ENCODE data around the gene FAM227A. TPM values are rescaled to one million over a fixed set of nuclear protein-coding genes. Genes with fewer than 3 reads are reported as not detected.
A peak's percentile ranks its signal among the peaks of the same experiment; 100 is the strongest.

Gene FAM227A
- total and polyA plus RNA-seq, 4 donors = 1.1 to 10.0 (median 6.0) TPM

DNA sequence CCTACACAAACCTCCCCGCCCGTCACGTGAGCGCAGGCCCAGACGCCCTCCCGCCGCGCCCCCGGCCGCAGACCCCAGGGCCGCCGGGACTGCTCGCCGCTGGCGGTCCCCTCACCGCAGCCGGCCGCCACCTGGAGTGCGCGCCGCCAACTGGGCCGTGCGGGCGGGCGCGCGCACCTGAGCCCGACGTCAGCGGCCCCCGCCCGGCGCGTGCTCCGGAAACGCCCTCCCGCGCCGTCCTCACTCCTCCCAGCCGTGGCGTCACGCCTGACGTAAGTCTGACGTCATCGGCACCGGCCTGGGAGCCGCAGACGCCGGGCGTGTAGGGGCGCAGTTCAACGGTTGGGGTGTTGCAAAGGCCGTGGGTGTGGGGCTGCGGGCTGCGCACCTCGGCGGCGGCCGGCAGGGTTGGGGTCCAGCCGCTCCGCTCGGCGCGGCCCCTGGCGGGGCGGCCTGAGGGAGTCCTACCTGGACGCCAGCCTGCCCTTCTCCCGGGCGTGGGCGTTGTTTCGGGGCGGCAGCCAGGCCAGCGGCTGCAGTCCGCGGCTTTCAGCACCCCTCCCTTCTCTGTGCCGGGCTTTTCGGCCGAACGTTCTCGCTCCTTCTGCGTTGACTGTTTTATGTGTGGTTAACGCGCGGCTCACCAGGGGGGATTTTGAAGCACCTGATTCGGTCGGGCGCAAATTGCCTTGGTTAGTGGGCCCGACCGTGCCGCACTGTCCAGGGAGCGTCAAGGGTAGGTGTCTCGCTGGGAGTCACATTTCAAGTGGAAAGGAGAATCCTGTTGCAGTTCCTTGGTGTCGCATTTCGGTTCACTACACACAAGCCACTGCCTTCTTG, 44.8 kb upstream of the FAM227A start, which contains the start of gene JOSD1:
Gene JOSD1 (minus strand): TSS at position 155 of the 840 bp plus-strand sequence. CDS start 956 bp downstream, outside the sequence.
- H3K36me3 ChIP-seq (ENCODE audit: control insufficient read depth in 4 of 4, insufficient read depth in 4 of 4, low read length in 4 of 4) = peaks cover 0 to 5% (median 0%) of the 10 kb centered on the region in 4 donors
- TF ChIP-seq, protein P1, sequence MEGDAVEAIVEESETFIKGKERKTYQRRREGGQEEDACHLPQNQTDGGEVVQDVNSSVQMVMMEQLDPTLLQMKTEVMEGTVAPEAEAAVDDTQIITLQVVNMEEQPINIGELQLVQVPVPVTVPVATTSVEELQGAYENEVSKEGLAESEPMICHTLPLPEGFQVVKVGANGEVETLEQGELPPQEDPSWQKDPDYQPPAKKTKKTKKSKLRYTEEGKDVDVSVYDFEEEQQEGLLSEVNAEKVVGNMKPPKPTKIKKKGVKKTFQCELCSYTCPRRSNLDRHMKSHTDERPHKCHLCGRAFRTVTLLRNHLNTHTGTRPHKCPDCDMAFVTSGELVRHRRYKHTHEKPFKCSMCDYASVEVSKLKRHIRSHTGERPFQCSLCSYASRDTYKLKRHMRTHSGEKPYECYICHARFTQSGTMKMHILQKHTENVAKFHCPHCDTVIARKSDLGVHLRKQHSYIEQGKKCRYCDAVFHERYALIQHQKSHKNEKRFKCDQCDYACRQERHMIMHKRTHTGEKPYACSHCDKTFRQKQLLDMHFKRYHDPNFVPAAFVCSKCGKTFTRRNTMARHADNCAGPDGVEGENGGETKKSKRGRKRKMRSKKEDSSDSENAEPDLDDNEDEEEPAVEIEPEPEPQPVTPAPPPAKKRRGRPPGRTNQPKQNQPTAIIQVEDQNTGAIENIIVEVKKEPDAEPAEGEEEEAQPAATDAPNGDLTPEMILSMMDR (IDR thresholded peaks at IDR 0.05; ENCODE audit: control extremely low read depth, extremely low read depth) = no peak
- H3K4me1 ChIP-seq (ENCODE audit: control insufficient read depth in 5 of 5, insufficient read depth in 5 of 5, low read length in 5 of 5) = peaks cover 12 to 51% (median 23%) of the 10 kb centered on the region in 5 donors
- H3K4me3 ChIP-seq = peak within 1 kb of the TSS; percentile 79
- WGBS, 2 donors = 0 to 1% methylated on average over 60 to 94 of the region's 94 CpGs
- no peaks in the 10 kb centered on the region for H3K9me3 ChIP-seq (ENCODE audit: control insufficient read depth in 4 of 4, insufficient read depth in 3 of 4, low read length in 3 of 4)
- peak; percentile 94 to 96 (median 95) for DNase-seq
- peak within 1 kb of the TSS; percentile 91 to 92 for H3K9ac ChIP-seq (ENCODE audit: insufficient read depth in 1 of 2, low read length in 2 of 2)
- no peaks in the 10 kb centered on the region for H3K27me3 ChIP-seq (ENCODE audit: control insufficient read depth in 3 of 3, insufficient read depth in 3 of 3, low read length in 2 of 3)
- H3K27ac ChIP-seq (ENCODE audit: low read depth in 1 of 2, low read length in 1 of 2) = peak within 1 kb of the TSS; percentile 97 to 98
- peak; percentile 44 for ATAC-seq (ENCODE audit: insufficient read depth, low FRiP score)

DNA sequence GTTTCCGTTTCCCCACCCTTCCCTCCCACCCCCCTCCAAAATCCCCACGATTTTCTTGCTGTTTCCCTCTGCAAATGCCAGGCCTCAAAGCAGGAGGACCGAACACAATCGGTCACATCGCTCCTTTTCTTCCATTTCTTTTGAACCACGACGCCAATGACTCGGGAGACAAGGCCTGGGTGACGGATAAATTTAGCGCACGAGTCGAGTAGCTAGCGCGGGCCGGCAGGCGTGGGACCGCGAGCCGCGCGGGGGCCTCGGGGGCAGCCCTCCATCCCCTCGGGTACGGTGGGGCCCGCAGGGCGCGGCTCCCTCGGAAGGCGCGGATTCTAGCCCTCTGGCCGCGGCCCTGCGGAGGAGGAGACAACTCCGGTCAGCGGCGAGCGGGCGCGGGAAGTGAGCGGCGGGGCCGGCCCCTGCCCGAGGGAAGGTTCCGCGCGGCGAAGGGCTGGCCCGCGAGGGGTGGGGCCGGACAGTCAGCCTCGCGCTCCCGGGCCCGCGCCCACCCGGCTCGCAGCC, 44.1 kb upstream of the FAM227A start:
- Histone ChIP-seq H3K36me3 (ENCODE audit: control insufficient read depth in 4 of 4, insufficient read depth in 4 of 4, low read length in 4 of 4) (peaks cover 0 to 5% (median 0%) of the 10 kb centered on the region in 4 donors), H3K4me1 (ENCODE audit: control insufficient read depth in 5 of 5, insufficient read depth in 5 of 5, low read length in 5 of 5) (peaks cover 12 to 53% (median 23%) of the 10 kb centered on the region in 5 donors), H3K4me3 (peak overlapping the region; percentile 79), H3K27ac (ENCODE audit: low read depth in 1 of 2, low read length in 1 of 2) (peak overlapping the region; percentile 97 to 98), H3K9ac (ENCODE audit: insufficient read depth in 1 of 2, low read length in 2 of 2) (peak overlapping the region; percentile 91 to 92), H3K9me3 (ENCODE audit: control insufficient read depth in 4 of 4, insufficient read depth in 3 of 4, low read length in 3 of 4) (no peaks in the 10 kb centered on the region), H3K27me3 (ENCODE audit: control insufficient read depth in 3 of 3, insufficient read depth in 3 of 3, low read length in 2 of 3) (no peaks in the 10 kb centered on the region)
- TF ChIP-seq, protein P1 (IDR thresholded peaks at IDR 0.05; ENCODE audit: control extremely low read depth, extremely low read depth) = no peak
- ATAC-seq (ENCODE audit: insufficient read depth, low FRiP score) = peak; percentile 38
- WGBS, 2 donors = 0 to 1% methylated on average over 40 to 57 of the region's 57 CpGs
- DNase-seq = peak in 1 of 3 donors; percentile 76

DNA sequence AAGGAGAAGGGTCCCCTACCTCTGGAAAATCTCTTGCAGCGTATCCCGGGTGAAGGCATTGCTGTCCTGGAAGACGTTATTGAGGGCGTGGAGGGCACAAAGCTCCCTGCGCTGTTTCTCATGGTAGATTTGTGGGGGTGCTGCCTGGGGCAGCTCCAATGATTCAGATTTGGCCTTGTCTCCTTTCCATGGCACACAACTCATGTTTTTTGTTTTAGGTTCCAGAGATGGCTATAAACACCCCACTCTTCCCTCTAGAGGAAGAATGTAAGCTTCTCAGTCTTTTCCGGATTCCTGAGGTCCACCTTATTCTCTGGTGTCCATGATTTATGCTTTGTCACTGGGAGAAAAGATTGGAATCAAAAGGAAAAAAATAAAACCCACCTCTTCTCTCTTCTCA, 43.6 kb upstream of the FAM227A start:
- H3K9ac ChIP-seq (ENCODE audit: insufficient read depth in 1 of 2, low read length in 2 of 2) = peak overlapping the region; percentile 91 to 92
- no peaks in the 10 kb centered on the region for H3K27me3 ChIP-seq (ENCODE audit: control insufficient read depth in 3 of 3, insufficient read depth in 3 of 3, low read length in 2 of 3)
- DNase-seq = peak in 2 of 3 donors; percentile 36 to 44
- TF ChIP-seq, protein P1 (IDR thresholded peaks at IDR 0.05; ENCODE audit: control extremely low read depth, extremely low read depth) = no peak
- peaks cover 0 to 5% (median 2%) of the 10 kb centered on the region in 4 donors for H3K36me3 ChIP-seq (ENCODE audit: control insufficient read depth in 4 of 4, insufficient read depth in 4 of 4, low read length in 4 of 4)
- H3K4me3 ChIP-seq = peak overlapping the region; percentile 51
- WGBS, 2 donors = 25 to 37% methylated on average over 6 of the region's 6 CpGs
- no peaks in the 10 kb centered on the region for H3K9me3 ChIP-seq (ENCODE audit: control insufficient read depth in 4 of 4, insufficient read depth in 3 of 4, low read length in 3 of 4)
- H3K27ac ChIP-seq (ENCODE audit: low read depth in 1 of 2, low read length in 1 of 2) = peak overlapping the region; percentile 68 to 97
- no peak for ATAC-seq (ENCODE audit: insufficient read depth, low FRiP score)
- H3K4me1 ChIP-seq (ENCODE audit: control insufficient read depth in 5 of 5, insufficient read depth in 5 of 5, low read length in 5 of 5) = peaks cover 12 to 49% (median 23%) of the 10 kb centered on the region in 5 donors

All from lung (tissue), 12 donors.